ENCODE results near the gene ABLIM1.

- TF ChIP-seq, protein P1, sequence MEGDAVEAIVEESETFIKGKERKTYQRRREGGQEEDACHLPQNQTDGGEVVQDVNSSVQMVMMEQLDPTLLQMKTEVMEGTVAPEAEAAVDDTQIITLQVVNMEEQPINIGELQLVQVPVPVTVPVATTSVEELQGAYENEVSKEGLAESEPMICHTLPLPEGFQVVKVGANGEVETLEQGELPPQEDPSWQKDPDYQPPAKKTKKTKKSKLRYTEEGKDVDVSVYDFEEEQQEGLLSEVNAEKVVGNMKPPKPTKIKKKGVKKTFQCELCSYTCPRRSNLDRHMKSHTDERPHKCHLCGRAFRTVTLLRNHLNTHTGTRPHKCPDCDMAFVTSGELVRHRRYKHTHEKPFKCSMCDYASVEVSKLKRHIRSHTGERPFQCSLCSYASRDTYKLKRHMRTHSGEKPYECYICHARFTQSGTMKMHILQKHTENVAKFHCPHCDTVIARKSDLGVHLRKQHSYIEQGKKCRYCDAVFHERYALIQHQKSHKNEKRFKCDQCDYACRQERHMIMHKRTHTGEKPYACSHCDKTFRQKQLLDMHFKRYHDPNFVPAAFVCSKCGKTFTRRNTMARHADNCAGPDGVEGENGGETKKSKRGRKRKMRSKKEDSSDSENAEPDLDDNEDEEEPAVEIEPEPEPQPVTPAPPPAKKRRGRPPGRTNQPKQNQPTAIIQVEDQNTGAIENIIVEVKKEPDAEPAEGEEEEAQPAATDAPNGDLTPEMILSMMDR (IDR thresholded peaks at IDR 0.05; ENCODE audit: low read length), result no peak
- TF ChIP-seq EZH2 (optimal IDR thresholded peaks at IDR 0.05; ENCODE audit: low read depth, low read length), result no peak
These were observed 255.8 kb downstream of the ABLIM1 start for GRCh38 chr10:114402233-114402632.

Data from MM.1S (cell line).